GM19455 (cell line): Measurements from ENCODE around the gene ENTPD6.
"Not testable (repeated sequence)": the region's sequence is repeated elsewhere in the genome, so short reads cannot be mapped to it uniquely, and the experiment has no call there.

Experiments used
- ATAC-seq: cut with Tn5 transposase; IDR thresholded peaks from one replicate; pipeline ENCODE4 v1.9.1; 2021; ENCODE audit not compliant: unreplicated experiment

Gene ENTPD6

GRCh38 chr20:25253606-25254275 is 58.2 kb downstream of the ENTPD6 start:
- no peak for ATAC-seq

- ATAC-seq: no peak
These were observed 59.1 kb downstream of the ENTPD6 start for GRCh38 chr20:25254571-25254970.

GRCh38 chr20:25254986-25255680 is 59.6 kb downstream of the ENTPD6 start:
- no peak for ATAC-seq

- ATAC-seq: no peak
These were observed 60.8 kb downstream of the ENTPD6 start for GRCh38 chr20:25256226-25256859.

- ATAC-seq: no peak
These were observed 61.6 kb downstream of the ENTPD6 start for GRCh38 chr20:25257130-25257529.

GRCh38 chr20:25257756-25258475 is 62.4 kb downstream of the ENTPD6 start:
- no peak for ATAC-seq

- ATAC-seq: no peak
These were observed 62.9 kb downstream of the ENTPD6 start for GRCh38 chr20:25258476-25258805.

- ATAC-seq: no peak
These were observed 63.3 kb downstream of the ENTPD6 start for GRCh38 chr20:25258828-25259227.

GRCh38 chr20:25259358-25259757 is 63.8 kb downstream of the ENTPD6 start:
- ATAC-seq: no peak

- no peak for ATAC-seq
These were observed 64.3 kb downstream of the ENTPD6 start for GRCh38 chr20:25259788-25260254.

- ATAC-seq: not testable (repeated sequence)
These were observed 65.4 kb downstream of the ENTPD6 start for GRCh38 chr20:25260770-25261437.

- ATAC-seq: no peak
These were observed 73.7 kb downstream of the ENTPD6 start for GRCh38 chr20:25269057-25269832.

GRCh38 chr20:25269833-25270170 is 74.3 kb downstream of the ENTPD6 start:
- no peak for ATAC-seq

GRCh38 chr20:25270829-25271251 is 75.3 kb downstream of the ENTPD6 start:
- ATAC-seq: no peak

GRCh38 chr20:25271486-25272222 is 76.1 kb downstream of the ENTPD6 start:
- ATAC-seq: no peak

- ATAC-seq: no peak
These were observed 76.9 kb downstream of the ENTPD6 start for GRCh38 chr20:25272223-25273000.

- no peak for ATAC-seq
These were observed 77.5 kb downstream of the ENTPD6 start for GRCh38 chr20:25273046-25273445.

- no peak for ATAC-seq
These were observed 78.2 kb downstream of the ENTPD6 start for GRCh38 chr20:25273541-25274358.
